DMS 273 treated with DMSO at 0.1 percent for 48 hours (cell line): Measurements from ENCODE around the gene MRPL43.

Experiments
- DNase-seq: peaks from one replicate; lab custom pipeline; 2025; lab: John Stamatoyannopoulos, UW

Gene MRPL43

GRCh38 chr10:100966887-100967286 is 20.4 kb downstream of the MRPL43 start:
- no peak for DNase-seq

- DNase-seq, result no peak
Observed at GRCh38 chr10:100965820-100966219, 21.5 kb downstream of the MRPL43 start.

DNA sequence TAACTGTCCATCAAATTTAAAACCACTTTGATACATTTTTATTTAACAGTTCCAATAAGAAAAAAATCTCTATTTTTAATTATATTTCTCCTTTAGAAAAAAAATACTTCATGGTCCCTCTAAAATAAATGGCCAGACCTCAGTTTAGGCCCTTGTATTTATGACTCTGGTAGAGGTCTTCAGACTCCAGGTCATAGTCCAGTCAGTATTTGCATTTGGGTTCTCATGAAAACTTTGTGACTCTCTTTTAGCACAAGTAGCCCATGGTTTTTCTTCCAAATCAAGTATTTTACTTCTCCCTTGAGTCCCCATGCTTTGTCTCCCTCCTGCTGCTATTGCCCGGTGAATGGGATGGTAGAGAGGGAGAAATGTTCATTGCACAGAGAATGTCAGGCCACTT is 23.5 kb downstream of the MRPL43 start:
- no peak for DNase-seq

- DNase-seq, result no peak
Observed at GRCh38 chr10:100962351-100963080, 24.8 kb downstream of the MRPL43 start.

DNA sequence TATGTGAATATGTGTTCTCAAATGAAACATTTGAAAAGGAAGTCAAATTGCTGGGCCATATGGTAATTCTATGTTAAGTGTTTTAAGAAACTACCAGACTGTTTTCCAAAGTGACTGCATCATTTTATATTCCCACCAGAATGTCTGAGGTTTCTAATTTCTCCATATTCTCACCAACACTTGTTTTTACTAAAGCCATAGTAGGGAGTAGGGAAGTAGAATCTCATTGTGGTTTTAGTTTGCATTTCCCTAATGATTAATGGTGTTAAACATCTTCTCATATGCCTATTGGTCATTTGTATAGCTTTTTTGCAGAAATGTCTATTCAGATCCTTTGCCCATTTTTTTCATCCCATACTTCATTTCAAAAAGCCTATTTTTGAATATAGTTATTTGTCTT is 27.0 kb downstream of the MRPL43 start:
- no peak for DNase-seq

- DNase-seq, result no peak
Observed at GRCh38 chr10:100948916-100949315, 38.4 kb downstream of the MRPL43 start.

- no peak for DNase-seq
Observed at GRCh38 chr10:100945754-100946153, 41.5 kb downstream of the MRPL43 start.

DNA sequence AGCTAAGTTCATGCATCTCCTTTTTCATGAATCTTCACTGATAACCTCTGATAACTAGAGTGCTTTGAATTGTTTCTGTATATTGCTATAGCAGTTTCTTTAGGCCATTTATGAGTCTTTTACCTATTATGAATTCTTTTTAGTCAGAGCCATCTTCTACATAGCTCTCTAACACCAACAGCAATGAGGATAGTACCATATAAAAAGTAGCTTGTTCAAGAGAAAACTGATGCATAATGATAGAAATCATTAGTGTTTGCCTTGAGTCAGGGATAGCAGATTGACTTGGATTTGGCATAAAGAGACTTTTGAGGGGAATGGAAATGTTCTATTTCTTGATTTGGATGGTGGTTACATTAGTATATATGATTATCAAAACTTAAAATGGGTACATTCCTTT is 43.8 kb downstream of the MRPL43 start:
- no peak for DNase-seq

DNA sequence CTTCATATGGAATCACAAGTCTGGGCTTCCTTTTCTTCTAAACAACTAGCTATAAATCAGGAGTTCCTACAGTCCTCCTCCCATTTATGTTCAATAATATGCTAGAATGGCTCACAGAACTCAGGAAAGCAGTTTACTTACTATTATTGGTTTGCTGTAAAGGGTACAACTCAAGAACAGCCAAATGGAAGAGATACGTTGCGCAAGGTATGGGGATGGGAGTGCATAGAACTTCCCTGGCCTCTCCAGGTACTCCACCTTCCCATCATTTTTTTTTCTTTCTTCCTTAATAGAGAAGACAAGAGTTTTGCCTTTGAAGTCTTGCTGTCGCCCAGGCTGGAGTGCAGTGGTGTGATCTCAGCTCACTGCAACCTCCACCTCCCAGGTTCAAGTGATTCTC is 45.1 kb downstream of the MRPL43 start:
- no peak for DNase-seq

DNA sequence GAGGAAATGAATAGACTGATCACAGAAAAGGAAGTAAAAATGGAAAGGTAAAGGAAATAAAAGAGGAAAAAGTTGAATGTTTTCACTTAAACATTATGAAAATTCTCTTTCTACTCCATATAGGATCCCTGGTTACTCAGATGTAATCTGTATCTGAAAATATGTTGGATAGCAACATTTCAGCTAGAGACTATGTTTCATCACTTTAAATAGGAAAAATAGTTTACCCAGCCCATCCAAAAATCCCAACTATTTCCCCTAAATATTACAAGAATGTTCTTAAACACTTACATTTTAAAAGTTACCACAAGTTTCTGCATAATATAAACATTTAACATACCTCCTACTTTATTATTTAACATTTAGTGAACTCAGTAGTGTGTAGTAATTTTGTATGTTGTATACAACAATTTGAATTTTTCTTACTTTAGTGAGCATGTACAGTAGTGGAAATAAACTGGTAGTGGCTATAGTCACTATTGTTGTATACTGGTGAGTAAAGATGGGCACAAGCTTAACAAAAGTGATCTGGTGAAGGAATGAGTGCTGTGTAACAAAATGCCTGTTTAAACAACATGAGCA is 47.4 kb downstream of the MRPL43 start:
- DNase-seq, result no peak
